OCI-LY1 (cell line): ENCODE results near the gene BNIP1.

Experiments used
- H2AFZ ChIP-seq: fragments of 200-600 bp; sonication (generic), shearing (Covaris generic); 2 replicates; pipeline ENCODE4 v1.6.0; 2014; ENCODE audit warnings: antibody characterized with exemption, mild to moderate bottlenecking, low read length
- H3F3A ChIP-seq: fragments of 200-600 bp; sonication (generic), shearing (Covaris generic); 2 replicates; pipeline ENCODE4 v1.6.0; 2014; ENCODE audit warnings: mild to moderate bottlenecking, antibody characterized with exemption, low read length, moderate library complexity; ENCODE audit not compliant: insufficient read depth
- H3K27ac ChIP-seq: fragments of 200-600 bp; sonication (generic); 2 replicates; pipeline ENCODE4 v1.5.1; 2014; ENCODE audit warnings: low read length, mixed run types, mild to moderate bottlenecking, low read depth; ENCODE audit not compliant: poor library complexity, severe bottlenecking
- H3K27me3 ChIP-seq: fragments of 200-600 bp; sonication (generic); 2 replicates; pipeline ENCODE4 v1.6.0; 2014; ENCODE audit warnings: antibody characterized with exemption, mild to moderate bottlenecking, low read length, moderate library complexity; ENCODE audit not compliant: insufficient read depth
- H3K36me3 ChIP-seq: fragments of 200-600 bp; sonication (generic); 2 replicates; pipeline ENCODE4 v1.6.1; 2014; ENCODE audit warnings: mild to moderate bottlenecking, antibody characterized with exemption, low read length, moderate library complexity, mixed read lengths; ENCODE audit not compliant: insufficient read depth
- H3K4me1 ChIP-seq: fragments of 200-600 bp; sonication (generic); 2 replicates; pipeline ENCODE4 v1.5.1; 2014; ENCODE audit warnings: mild to moderate bottlenecking, low read length, moderate library complexity; ENCODE audit not compliant: insufficient read depth, severe bottlenecking
- H3K4me2 ChIP-seq: fragments of 200-600 bp; sonication (generic), shearing (Covaris generic); 2 replicates; pipeline ENCODE4 v1.6.1; 2014; ENCODE audit warnings: low read length
- H3K4me3 ChIP-seq: fragments of 200-600 bp; sonication (generic); 2 replicates; pipeline ENCODE4 v1.5.1; 2014; ENCODE audit warnings: low read length, low read depth, mild to moderate bottlenecking, mixed read lengths; ENCODE audit not compliant: poor library complexity, severe bottlenecking
- H3K79me2 ChIP-seq: fragments of 200-600 bp; shearing (Covaris generic); 2 replicates; pipeline ENCODE4 v1.6.1; 2016; ENCODE audit warnings: mixed run types, low read length, mixed read lengths; ENCODE audit not compliant: insufficient read depth
- H3K9ac ChIP-seq: fragments of 200-600 bp; sonication (generic), shearing (Covaris generic); 2 replicates; pipeline ENCODE4 v1.6.1; 2014; ENCODE audit warnings: mild to moderate bottlenecking, low read length, mixed read lengths
- H3K9me2 ChIP-seq: fragments of 200-600 bp; sonication (generic), shearing (Covaris generic); 2 replicates; pipeline ENCODE4 v1.6.1; 2014; ENCODE audit warnings: low read depth, mild to moderate bottlenecking, low read length, mixed read lengths
- H3K9me3 ChIP-seq: fragments of 200-600 bp; shearing (Covaris generic); 2 replicates; pipeline ENCODE4 v1.6.1; 2014; ENCODE audit warnings: low read length, mixed read lengths
- H4K20me1 ChIP-seq: fragments of 200-600 bp; sonication (generic), shearing (Covaris generic); 2 replicates; pipeline ENCODE4 v1.6.0; 2016; ENCODE audit warnings: mild to moderate bottlenecking, low read length; ENCODE audit not compliant: insufficient read depth
- CTCF ChIP-seq: fragments of 200-600 bp; sonication (generic), shearing (Covaris generic); IDR thresholded peaks from 2 replicates; pipeline ENCODE4 v1.5.1; 2017; ENCODE audit warnings: mild to moderate bottlenecking, antibody characterized with exemption, low read length, moderate library complexity, mixed read lengths
- EZH2 ChIP-seq: fragments of 200-600 bp; sonication (generic), shearing (Covaris generic); IDR thresholded peaks from 2 replicates; pipeline ENCODE4 v1.8.0; 2017; ENCODE audit warnings: borderline replicate concordance, mixed run types, mild to moderate bottlenecking, antibody characterized with exemption, low read length, moderate library complexity, mixed read lengths

BNIP1 gene

GRCh38 chr5:173200356-173200755 is 56.0 kb downstream of the BNIP1 start:
- no peak overlapping the region for H3K9ac ChIP-seq
- H3K9me3 ChIP-seq, result no peaks in the 10 kb centered on the region
- H3K4me3 ChIP-seq, result no peak overlapping the region
- H3F3A ChIP-seq, result no peaks in the 10 kb centered on the region
- no peaks in the 10 kb centered on the region for H3K79me2 ChIP-seq
- H3K36me3 ChIP-seq, result no peaks in the 10 kb centered on the region; the same call in 1 of the 2 replicates
- no peak overlapping the region for H3K27ac ChIP-seq
- H4K20me1 ChIP-seq, result no peaks in the 10 kb centered on the region
- H3K4me2 ChIP-seq, result no peak overlapping the region
- no peaks in the 10 kb centered on the region for H3K4me1 ChIP-seq
- H3K27me3 ChIP-seq, result 0 out of 2 replicates have a peak, but pooled peaks cover 10% of the 10 kb centered on the region
- TF ChIP-seq EZH2 (no peak), CTCF (no peak)
- no peak overlapping the region for H2AFZ ChIP-seq
- no peaks in the 10 kb centered on the region for H3K9me2 ChIP-seq

DNA sequence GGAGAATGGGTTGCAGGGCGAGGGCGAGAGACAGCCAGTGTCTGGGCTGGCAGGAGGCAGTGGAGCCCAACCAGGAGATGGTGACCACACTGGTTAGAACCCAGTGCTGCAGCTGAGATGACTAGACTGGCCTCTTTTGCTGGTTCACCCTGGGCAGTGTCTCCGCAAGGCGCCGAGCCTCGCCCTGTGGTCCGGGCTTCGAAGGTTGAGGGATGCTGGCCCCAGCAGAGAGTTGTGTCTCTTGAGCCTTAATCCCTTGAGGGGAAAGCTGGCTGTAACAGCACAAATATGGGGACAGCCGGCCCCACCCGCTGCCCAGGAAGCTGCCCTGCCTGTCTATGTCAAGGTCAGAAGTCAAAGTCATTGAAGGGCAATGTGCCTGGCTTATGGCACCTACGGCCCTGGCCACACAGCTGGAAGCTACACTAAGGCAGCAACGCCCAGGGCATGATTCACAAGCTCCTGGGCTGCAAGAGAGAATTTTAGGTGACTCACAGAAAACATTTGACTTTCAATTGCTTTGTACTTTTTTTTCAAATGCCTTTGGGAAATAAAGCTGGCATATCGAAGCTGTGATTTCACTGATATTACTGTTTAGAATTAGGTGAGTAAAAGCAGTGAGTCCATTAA is 57.4 kb downstream of the BNIP1 start:
- no peak overlapping the region for H2AFZ ChIP-seq

DNA sequence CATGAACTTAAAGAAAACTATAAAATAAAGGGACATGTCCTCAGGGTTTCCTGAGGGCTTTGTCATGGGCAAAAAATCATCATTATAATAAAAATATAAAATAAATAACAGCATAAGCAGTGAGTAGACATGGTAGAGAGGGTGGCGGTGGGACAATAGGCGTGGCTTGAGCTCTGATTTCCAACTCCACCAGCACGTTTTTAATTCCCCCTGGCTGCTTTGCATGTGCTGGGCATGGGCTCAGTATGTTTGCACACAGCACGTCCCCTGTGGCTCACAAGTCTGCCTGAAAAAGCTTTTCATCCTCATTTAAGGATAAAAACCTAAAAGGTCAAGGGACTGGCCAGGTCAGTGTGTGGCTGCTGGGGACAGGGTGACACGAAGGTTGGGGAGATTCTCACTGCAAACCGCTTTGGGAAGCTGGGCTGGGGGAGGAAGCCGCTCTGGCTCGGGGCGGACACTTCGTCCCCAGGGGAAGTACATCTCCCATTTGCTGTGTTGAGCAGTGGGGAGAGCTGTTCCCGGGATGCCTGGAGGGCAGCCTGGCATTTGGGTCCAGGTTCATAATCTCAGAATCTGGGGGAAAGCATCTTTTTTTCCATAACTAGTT is 58.0 kb downstream of the BNIP1 start:
- H3K27me3 ChIP-seq, result peaks cover 16% of the 10 kb centered on the region; the same call in 1 of the 2 replicates
- H3K79me2 ChIP-seq, result no peaks in the 10 kb centered on the region
- H3F3A ChIP-seq, result no peaks in the 10 kb centered on the region
- no peaks in the 10 kb centered on the region; the same call in 1 of the 2 replicates for H3K36me3 ChIP-seq
- no peaks in the 10 kb centered on the region for H3K4me1 ChIP-seq
- H3K9ac ChIP-seq, result no peak overlapping the region
- H3K27ac ChIP-seq, result no peak overlapping the region
- no peak overlapping the region for H3K4me2 ChIP-seq
- no peaks in the 10 kb centered on the region for H3K9me2 ChIP-seq
- H3K9me3 ChIP-seq, result no peaks in the 10 kb centered on the region
- no peaks in the 10 kb centered on the region for H4K20me1 ChIP-seq
- no peak overlapping the region for H3K4me3 ChIP-seq
- H2AFZ ChIP-seq, result no peak overlapping the region
- TF ChIP-seq CTCF (no peak), EZH2 (no peak)

More for the DNA sequence above, 57.4 kb downstream of the BNIP1 start:
- Histone ChIP-seq H3K27ac (no peak overlapping the region), H3K4me1 (no peaks in the 10 kb centered on the region), H4K20me1 (no peaks in the 10 kb centered on the region), H3K4me3 (no peak overlapping the region), H3F3A (no peaks in the 10 kb centered on the region), H3K9me2 (no peaks in the 10 kb centered on the region), H3K9ac (no peak overlapping the region), H3K27me3 (peaks cover 16% of the 10 kb centered on the region; the same call in 1 of the 2 replicates), H3K9me3 (no peaks in the 10 kb centered on the region), H3K79me2 (no peaks in the 10 kb centered on the region), H3K36me3 (no peaks in the 10 kb centered on the region; the same call in 1 of the 2 replicates), H3K4me2 (no peak overlapping the region)
- TF ChIP-seq EZH2, result no peak
- no peak for TF ChIP-seq CTCF
